AG10803 (cell line): ENCODE results near the gene AFAP1.

Experiments used
- DNase-seq: peaks from one replicate; pipeline ENCODE4 v3.0.0; 2010; ENCODE audit warnings: low read depth
- H3K4me3 ChIP-seq: 2 replicates; pipeline ENCODE4 v1.5.1; 2011; ENCODE audit warnings: mild to moderate bottlenecking, low read length, control low read depth
- TF ChIP-seq, protein P1 (sequence below): conservative IDR thresholded peaks from 2 replicates; pipeline ENCODE4 v1.5.1; 2011; ENCODE audit warnings: mild to moderate bottlenecking, low read length, control low read depth, inconsistent platforms

Gene AFAP1

DNA sequence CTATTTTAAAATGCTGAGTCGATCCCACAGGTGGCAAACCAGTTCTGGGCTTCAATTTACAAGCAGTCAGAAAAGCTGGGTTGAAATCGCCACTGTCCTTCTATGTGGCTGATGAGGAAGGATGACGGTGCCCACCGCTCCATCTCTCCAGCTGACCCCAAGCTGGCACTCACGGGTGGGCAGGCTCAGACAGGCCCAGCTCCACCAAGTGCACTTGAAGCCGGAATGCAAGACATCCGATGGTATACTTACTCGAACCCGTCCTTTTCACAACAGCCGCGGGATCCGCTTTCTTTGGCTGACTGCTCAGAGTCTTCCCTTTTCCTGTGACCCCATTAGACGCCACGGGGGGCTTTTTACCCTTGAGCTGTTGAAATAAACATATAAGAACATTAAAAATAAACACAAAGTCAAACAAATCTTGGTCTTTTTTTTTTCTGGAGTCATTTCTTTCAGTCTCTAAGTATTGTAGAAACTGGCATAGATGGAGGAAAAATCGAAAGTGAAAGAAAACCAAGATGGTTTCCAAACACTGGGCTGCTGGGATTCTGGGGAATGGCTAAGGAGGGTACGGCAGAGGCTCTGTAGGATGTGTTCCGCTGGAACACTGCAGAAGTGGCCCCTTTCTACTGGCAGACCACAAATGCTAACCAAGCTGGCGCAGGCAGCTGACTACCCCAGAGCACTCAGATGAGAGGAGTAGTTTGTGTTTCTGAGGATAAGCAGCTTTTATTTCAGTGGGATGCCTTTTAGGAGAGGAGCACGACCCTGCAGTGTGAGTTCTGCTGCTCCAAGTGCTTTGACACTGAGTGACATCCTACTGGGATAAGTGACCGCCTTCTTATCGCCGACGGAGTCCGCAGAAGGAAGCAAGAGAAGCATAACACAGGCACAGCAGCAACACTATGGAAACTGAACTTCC, 160.9 kb downstream of the AFAP1 start:
- peak overlapping the region; percentile 10 for H3K4me3 ChIP-seq

DNA sequence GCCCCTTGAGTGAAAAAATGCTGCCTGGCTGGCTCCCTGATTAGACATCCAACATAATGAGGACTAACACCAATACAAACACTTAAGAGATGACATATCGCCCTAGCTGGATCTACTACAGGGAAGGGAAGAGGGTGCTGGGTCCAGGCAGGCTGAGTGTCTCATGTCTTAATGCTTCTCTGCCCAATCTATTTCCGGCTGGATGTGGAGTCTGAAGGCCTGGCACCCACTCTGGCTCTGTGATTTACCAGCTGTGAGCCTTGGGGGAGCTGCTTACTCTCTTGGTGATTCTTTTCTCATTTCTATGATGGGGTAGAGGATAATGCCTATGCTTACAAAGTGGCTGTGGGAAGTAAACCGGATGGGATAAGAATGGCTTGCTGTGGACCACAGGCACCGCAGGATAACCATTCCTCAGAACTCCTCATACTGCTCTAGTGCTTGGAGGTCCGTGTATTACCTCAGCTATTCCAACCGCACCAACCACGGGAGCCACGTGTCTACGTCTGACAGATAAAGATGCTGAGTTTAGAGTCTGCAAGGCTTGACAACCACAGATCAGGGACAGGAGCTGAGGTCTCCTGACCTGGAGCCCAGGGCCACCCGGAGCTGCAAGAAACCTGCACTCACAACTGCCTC, 161.7 kb downstream of the AFAP1 start:
- H3K4me3 ChIP-seq: no peak overlapping the region
- TF ChIP-seq, protein P1, sequence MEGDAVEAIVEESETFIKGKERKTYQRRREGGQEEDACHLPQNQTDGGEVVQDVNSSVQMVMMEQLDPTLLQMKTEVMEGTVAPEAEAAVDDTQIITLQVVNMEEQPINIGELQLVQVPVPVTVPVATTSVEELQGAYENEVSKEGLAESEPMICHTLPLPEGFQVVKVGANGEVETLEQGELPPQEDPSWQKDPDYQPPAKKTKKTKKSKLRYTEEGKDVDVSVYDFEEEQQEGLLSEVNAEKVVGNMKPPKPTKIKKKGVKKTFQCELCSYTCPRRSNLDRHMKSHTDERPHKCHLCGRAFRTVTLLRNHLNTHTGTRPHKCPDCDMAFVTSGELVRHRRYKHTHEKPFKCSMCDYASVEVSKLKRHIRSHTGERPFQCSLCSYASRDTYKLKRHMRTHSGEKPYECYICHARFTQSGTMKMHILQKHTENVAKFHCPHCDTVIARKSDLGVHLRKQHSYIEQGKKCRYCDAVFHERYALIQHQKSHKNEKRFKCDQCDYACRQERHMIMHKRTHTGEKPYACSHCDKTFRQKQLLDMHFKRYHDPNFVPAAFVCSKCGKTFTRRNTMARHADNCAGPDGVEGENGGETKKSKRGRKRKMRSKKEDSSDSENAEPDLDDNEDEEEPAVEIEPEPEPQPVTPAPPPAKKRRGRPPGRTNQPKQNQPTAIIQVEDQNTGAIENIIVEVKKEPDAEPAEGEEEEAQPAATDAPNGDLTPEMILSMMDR: no peak
- no peak for DNase-seq

More for the DNA sequence above, 160.9 kb downstream of the AFAP1 start:
- no peak for DNase-seq
- TF ChIP-seq, protein P1: no peak

DNA sequence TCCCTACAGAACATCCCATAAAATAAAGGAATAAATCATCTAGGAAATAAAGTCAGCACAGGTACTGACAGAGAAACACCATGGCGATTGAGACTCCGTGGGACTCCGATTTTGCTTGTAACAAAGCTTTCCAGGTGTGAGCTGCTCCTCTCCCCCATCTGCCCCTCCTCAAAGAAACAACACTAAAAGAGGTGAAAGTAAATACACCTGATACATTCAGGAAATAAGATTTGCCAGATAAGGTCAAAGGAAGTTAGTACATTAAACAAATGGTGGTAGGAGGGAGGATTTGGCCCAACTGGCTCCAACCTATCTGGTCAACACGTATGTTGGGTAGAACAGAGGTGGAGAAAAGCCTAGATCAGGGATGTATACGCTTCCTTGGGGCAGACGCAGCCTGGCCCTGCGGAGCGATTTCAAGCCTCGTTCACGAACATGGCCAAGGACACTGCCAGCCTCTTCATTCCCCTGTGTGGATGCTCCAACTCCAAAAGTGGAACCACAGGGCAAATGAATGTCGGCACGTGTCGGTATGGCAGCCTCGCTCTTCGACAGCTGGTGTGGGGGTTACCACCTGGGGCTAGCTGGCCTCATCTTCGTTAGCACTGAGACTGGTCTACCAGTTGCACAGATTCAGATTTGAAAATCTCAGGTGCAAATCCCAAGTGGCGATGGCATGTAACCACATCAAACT, 162.5 kb downstream of the AFAP1 start:
- TF ChIP-seq, protein P1: no peak
- no peak overlapping the region for H3K4me3 ChIP-seq
- DNase-seq: no peak

DNA sequence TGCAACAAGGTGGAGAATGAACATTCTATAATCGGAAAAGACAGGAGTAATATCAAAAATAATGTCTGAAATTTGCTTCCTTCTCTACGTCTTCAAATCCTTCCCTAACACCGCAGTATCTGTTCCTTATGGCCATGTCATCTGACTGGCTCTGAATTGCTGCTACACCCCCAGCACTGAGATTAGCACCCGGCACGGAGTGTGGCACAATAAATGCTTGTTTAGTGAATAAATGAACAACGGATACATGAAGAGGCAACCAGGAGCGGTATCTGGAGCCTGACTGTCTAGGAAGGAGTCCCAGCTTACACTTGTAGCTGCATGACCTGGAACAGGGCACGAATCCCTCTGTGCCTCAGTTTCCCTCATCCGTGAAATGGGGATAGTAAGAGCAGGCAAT, 164.3 kb downstream of the AFAP1 start:
- H3K4me3 ChIP-seq: no peak overlapping the region

DNA sequence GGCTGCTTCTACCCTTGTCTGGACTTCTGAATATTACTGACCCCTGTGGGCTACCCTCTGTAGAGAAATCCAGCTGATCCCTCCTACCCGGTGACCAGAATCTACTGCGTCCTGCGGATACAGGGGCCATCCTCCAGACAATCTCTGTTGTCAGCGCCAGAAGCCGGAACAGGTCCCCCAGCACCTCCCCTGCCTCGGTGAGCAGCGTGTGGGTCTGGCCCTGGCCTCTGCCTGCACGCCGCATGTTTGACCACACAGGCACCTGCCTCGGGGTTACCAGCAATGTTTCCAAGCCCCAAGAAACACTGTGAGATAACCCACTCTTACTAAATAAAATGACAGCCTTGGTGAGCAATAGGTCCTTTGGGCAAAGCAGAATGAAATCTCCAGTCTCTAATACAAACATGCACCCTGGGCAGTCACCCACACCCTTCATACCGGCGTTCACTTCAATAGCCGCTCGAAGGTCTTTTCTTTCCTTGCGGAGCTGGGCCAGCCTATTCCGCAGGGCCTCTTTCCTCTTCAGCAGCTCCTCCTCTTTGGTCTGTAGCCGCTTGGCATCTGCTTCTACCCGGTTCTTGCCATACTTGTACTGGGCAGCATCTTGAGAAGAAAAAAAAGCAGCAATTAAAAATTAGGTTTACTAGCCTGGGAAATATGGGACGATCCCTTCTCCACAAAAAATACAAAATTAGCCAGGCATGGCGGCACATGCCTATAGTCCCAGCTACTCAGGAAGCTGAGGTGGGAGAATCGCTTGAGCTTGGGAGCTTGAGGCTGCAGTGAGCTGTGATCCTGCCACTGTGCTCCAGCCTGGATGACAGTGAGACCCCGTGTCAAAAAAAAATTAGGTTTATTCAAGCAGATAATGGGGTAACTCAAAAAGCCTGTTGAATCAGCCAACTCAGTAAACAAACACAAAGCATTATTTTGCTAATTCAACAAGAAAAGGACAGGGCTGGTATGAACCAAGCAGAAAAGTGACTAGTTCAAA, 165.1 kb downstream of the AFAP1 start:
- no peak overlapping the region for H3K4me3 ChIP-seq
- TF ChIP-seq, protein P1: no peak
- no peak for DNase-seq

More for the DNA sequence above, 164.3 kb downstream of the AFAP1 start:
- DNase-seq: no peak
- TF ChIP-seq, protein P1: no peak
